NCI-H748 treated with DMSO at 0.1 percent for 48 hours (cell line): Measurements from ENCODE around the gene TSPAN4.

Experiments used
- DNase-seq: peaks from one replicate; lab custom pipeline; 2025; lab: John Stamatoyannopoulos, UW

TSPAN4 gene

DNA sequence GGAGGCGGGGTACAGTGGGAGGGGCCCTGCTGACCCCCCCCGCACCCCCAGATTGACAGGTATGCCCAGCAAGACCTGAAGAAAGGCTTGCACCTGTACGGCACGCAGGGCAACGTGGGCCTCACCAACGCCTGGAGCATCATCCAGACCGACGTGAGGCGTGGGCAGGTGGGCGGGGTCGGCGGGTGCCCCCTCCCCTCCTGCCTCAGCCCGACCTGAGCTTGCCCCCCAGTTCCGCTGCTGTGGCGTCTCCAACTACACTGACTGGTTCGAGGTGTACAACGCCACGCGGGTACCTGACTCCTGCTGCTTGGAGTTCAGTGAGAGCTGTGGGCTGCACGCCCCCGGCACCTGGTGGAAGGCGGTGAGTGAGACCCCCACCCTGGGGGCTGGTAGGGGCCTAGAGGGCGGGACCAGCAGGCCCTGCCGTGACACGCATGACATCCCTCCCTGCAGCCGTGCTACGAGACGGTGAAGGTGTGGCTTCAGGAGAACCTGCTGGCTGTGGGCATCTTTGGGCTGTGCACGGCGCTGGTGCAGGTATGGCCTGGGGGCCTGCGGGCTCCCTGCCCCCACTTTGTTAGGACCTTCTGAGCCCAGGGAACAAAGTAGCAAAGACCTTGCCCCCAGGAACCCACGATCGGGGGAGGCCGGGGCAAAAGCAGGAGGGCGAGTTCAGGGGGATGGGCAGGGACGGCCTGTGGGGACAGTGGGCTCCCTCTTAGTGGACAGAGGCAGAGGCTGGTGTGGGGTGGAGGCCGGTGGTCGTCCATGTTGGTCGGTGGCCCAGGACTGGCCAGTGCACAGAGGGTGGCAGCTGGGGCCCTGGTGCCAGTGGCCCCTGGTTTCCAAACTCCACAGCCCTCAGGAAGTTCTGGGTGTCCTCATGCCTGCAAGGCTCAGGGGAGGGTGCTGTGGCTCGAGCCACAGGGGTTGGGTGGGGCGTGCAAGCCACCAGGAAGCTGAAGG, 23.1 kb downstream of the TSPAN4 start:
- no peak for DNase-seq

DNA sequence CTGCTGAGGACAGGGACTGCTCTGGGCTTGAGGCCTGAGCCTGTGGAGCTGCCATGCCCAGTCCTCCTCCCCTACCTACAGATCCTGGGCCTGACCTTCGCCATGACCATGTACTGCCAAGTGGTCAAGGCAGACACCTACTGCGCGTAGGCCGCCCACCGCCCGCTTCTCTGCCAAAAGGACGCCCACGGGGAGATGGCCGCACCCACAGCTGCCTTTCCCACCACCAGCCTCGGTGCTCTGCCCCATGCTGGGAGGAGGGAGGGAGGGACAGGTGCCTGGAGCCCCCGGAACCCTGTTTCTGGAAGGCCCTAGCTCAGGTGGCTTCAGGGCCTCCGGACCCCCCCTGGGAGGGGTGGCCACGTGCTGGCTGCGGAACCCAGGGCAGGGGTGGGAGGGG, 23.8 kb downstream of the TSPAN4 start:
- no peak for DNase-seq

DNA sequence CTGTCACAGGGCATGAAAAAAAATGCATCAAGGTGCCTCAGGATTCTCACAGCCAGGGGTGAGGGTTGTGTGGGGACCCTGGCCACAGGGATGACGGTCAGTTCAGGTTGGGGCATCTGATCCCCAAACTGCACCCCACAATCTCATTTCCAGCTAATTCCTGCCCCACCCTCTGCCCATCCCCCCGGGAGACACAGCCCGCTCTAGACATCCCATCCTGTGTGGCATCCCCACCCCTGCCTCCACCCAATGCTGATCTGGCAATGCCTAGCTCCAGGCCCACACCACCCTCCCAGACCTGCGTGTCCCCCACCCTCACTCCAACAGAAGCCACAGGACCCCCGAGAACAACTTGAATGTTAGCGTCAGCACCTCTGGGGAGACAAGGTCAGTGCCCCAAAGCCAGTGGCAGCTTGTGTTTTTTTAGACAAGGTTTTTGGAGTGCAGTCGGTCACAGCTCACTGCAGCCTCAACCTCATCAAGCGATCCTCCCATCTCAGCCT, 25.3 kb downstream of the TSPAN4 start:
- no peak for DNase-seq

DNA sequence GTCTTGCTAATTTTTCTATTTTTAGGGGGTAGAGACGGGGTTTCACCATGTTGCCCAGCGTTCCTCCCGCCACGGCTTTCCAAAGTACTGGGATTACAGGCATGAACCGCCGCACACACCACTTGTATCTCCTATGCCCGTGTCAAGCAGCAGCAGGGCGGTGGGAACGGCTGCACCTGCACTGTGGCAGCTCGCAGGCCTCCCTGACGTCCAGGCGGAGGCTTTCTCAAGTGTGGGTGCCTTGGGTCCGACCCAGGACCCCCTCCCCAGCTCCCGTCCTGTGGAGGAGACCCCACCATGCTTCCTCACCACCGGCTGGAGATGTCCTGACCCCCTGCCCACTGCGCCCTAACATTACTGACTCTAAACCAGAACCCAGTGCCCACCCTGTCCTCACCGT, 25.7 kb downstream of the TSPAN4 start:
- no peak for DNase-seq

DNA sequence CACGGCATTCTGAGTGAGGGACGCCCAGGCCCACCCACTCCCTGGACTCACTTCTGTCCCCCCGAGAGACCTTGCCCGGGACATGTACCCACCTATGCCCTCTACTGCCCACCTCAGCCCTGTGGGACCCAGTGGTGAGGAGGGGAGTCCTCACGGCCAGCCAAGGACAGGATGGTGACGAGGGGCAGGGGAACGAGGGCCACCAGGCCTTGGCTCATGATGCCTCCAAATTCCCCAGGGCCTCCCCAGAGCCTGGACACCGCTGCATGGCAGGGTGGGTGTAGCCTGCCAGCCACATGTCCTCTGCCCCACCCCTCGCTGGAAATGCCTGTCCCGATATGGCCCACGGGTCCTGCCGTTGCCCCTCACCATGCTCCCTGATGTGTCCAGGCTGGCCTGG, 26.1 kb downstream of the TSPAN4 start:
- no peak for DNase-seq

DNA sequence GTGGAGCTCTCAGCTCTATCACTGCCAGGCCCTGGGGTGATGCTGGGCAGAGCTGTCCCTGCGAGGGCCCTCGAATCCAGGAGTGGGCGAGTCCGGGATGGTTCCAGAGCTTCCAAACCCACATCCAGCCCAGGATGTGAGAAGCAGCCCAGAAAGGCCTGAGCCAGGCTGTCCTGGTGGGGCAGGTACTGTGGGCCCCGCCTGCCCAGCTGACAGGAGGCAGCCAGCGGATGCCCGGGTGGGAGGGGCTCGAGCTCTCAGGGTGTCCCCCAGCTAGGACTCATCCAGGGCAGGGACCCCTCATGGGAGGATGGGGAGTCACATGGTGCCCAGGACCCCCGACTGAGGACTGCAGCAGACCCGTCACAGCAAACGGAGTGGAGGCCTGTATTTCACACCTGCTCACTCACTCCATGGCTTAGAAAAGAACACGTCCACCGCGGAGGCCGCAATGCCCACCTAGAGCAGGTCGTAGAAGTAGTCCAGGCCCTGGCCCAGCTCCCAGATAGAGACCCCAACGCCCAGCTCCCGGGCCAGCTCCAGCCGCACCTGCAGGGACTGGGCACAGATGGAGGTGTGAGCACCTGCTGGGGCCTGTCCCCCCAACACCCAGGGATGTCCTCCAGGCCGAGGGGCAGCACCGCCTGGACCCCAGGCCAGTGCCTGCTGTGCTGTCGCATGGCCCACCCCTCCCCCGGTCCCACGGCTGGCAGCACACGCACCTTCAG, 26.9 kb downstream of the TSPAN4 start:
- DNase-seq, result no peak

DNA sequence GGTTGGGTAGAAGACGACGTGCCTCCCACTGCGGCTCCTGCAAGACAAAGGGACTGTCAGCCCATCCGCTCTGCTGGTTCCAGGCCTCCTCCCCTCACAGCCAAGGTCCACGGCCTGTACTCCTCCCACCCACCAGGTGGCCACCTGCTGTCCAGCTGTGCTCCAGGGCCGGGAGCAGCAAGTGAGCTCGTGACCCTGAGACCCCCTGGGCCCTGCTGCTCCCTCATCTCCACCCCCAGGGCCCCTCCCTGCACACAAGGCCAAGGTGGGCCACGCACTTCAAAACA, 27.4 kb downstream of the TSPAN4 start:
- DNase-seq, result no peak

DNA sequence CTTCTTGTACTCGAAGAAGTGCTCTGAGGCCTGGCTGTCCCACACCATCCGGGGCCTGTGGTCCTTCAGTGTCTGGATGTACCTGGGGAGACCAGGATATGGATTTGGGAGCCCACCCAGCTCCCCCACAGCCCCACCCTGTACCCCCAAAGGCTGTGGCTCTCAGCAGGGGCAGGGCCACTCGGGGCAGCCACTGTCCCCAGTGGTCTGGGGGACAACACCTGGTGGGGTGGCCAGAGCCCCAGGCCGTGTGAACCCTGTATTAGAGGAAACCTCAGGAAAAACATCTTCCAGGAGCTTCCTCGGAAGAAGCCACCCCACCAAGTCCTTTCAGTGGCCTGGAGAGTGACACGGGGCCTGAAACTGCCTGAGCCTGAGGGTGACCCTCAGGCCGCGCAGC, 27.8 kb downstream of the TSPAN4 start:
- no peak for DNase-seq

DNA sequence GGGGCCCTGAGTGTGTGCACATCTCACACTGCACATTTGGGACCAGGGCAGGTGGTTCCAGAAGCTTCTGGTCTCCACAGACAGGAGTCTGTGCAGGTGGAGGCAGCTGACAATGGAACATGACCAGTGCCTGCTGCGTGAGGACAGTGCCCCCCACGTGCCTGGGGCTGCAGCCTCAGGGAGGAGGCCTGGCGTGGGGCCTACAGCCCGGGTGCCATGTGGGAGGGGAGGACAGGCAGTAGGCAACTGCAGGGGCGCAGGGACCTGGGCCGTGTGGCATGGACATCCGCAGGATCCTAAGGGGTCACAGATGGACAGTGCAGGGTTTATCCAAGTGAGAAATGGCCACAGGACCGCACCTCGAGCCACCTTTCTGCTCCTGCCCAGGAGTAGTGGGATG, 28.8 kb downstream of the TSPAN4 start:
- no peak for DNase-seq

DNA sequence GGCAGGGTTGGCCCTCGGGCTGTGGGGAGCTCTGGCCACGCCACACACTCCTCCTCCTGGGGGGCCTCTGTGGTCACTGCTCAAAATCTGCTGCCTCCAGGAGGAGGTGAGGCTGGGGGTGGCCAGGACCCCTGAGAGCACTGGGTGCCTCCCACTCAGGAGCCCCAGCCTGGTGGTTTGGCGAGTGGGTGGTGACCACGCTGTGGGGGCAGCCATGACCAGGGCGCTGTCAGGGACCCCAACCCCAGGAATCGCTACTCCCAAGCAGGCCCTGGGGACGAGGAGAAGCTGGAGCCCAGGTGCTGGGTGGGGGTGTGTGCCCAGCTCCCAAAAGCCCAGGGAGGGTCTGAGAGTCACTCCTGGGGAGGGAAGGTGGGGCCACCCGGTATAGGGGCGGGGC, 30.1 kb downstream of the TSPAN4 start:
- DNase-seq, result no peak

DNA sequence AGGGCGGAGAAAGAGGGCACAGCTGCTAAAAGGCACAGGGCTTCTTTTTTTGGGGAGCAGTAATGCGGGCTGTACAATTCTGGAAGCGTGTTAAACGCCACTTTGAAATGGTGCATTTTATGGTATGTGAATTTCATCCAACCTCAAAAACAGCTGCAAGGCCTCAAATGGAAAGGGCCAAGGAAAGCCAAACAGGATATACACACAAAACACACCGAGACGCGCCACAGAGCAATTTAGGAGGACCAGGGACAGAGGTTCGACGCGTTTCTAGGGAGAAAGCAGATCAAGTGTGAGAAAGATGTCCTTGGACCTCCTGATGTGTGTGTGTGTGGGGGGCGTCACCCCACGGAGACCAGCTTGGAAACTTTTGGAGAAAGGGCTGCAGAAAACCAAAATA, 31.1 kb downstream of the TSPAN4 start:
- DNase-seq, result no peak

DNA sequence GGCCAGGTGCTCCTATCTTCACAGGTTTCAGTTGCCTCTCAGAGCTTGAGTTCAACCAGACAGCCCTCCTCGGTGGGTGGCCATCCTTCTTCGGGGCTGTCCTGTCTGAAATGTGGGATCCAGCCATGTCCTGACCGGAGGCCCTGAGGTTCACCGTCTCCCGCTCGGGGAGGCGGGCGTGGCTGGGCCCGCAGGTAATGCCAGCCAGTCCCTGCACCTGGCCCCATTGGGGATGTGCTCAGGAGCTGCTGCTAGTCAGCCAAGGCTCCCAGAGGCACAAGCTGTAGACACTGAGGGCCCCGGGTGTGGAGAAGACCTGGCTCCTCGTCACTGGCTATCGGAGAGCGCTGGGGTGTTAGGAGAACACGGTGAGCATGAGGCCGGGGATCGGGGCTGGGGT, 32.6 kb downstream of the TSPAN4 start:
- no peak for DNase-seq

DNA sequence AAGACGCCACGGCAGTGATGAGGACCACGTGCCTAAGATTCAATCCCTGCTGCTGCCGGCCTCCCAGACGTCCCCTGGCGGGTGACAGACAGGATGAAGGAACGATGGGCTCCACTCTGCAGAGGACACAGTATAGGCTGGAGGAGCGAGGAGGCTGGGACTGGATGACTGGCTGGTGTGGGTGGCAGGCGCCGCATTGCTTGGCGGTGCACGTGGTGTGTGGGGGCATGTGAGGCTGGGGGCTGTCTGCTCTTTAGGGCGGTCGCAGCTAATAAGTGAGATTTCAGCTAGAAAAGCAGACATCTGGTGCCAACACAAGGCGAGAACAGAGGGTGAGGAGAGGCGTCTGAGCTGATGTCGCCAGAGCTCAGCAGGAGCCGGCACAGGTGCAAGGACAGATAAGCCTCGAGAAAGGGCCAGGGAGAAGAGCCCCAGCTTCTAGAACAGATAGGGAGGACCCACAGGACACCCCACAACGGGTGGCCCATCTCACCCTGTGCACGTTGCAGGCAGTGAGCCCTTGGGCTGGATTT, 33.2 kb downstream of the TSPAN4 start:
- DNase-seq, result no peak

DNA sequence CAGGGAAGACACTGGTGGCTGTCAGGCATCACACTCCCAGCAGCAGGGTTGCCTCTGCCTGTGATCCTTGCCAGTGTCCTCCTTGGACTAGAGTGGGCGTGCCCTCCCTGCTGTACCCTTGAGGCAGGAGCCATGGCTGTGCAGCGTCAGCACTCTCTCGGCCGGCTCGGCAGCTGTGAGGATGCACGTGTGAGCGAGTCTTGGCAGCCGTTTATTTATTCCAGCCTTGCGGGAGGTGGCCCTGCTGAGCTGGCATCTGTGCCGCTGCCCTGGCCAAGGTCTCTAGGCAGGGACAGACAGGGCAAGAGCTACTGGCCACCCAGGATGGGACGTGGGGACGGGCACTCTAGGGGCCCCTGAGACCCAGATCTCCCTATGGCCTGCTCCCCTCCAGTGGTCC, 33.9 kb downstream of the TSPAN4 start:
- DNase-seq, result no peak

DNA sequence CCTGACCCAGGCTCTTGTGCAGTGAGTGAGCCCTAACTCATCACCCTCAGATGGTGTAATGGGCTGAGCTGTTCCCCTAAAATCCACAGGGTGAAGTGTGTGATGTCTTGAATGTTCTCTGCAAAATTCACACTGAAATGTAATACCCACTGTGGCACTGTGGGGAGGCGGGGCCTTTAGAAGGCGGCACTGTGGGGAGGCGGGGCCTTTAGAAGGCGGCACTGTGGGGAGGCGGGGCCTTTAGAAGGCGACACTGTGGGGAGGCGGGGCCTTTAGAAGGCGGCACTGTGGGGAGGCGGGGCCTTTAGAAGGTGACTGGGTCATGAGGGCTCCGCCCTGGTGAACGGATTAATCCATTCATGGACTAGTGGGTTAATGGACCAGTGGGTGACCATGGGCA, 34.9 kb downstream of the TSPAN4 start:
- no peak for DNase-seq

DNA sequence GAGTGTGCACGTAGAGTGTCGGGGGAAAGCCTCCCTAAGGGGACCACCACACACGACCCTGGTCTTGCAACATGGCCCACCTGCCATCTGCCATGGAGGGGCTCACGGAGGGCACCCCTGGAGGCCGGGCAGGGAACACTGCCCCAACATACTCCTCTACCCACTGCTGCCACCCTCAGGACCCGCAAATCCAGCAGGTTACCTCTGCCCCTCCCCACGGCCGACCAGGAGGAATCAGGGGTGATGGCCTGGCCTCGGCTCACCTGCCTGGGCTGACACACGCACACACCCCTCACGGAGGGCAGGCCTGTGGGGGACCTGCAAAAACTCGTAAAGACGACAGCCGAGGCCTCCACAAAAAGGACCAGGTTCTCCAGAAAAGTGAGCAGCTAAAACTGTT, 37.8 kb downstream of the TSPAN4 start:
- no peak for DNase-seq

DNA sequence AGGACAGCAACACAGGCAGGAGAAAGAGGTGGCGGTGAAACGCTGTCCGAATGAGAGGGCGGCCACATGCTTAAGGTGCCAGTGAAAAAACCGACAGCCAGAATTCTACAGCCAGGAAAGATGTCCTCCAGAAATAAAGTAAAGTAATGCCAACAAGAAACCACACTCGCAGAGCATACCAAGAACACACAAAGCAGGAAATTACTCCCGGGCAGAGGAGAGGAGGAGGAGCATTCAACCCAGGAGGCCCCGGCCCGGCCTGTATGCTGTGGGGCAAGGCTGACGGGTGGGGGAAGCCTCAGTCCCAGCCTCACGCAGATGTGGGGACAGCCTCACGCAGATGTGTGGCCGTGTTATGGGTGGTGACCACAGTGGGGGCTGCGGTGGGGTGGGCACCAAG, 39.9 kb downstream of the TSPAN4 start:
- DNase-seq, result no peak

DNA sequence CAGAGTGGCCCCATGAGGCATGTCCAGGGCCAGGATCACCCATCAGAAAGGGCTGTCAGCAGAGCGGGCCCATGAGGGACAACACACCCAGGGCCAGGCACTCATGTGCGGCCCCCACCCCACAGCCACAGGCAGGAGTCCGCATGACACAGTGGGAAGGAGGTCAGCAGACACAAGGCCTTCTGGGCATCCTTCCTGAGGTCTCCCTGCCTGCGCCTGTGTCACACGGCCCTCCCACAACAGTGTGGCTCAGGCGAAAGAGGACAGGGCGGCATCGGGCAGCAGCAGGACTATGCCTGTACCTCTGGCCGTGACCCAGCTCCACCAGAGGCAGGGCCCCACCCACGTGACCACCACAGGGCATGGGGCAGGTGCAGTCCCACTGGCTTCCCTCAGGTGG, 40.9 kb downstream of the TSPAN4 start:
- DNase-seq, result no peak

DNA sequence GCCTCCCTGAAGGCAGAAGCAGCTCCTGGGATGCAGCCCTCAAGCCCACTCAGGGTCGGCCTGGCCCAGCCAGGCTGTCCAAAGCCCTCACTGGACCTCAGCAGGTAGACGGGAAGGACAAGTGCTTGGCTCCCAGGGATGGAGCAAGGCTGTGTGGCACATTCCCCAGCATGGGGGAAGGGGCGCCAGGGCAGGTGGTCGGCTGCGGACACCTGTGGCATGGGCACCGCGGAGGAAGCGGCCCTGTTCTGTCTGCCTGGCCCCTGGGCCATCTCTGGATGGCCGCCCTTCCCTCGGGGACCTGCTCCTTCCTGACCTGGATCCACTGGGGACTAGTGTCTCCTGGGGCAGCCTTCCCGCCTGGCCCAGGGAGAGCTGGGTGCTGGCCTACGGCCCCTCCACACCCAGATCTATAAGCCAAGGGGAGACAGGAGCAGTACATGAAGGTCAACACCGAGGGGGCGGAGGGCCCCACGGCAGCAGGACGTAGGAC, 42.0 kb downstream of the TSPAN4 start:
- no peak for DNase-seq

DNA sequence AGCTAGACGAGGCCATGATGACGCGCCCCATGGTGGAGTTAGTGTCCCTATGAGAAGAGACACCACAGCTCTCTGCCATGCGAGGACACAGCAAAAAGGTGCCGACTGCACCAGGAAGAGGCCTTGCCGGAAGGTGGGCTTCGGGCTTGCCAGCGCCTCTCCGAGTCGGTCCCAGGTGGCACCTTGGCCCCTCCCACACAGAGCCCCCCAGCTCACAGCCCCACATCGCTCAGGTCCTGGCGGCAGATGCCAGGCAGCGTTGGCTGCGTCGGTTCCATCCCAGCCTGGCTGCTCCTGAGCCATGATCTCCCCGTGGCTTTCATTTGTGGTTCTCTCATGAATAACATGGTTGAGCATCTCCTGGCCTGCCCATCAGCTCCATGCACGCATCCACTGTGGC, 43.9 kb downstream of the TSPAN4 start:
- no peak for DNase-seq

DNA sequence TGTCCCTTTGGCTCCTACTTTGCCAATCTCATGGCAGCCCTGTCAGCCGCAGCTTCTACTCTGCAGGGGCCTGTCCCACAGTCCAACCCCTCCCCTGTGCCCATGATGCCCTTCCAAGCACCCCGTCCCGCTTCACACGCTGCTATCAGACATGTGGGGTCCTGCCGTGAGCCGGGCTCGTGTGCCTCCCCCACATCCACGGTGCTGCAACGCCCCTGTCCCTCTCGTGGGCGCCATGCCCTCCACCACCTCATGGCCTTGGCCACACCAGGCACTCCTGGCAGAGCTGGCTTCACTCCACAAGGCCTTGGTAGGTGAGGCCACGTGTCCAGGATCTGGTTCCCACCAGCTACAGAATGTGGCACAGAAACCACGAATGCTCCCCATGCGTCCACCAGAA, 44.9 kb downstream of the TSPAN4 start:
- DNase-seq, result no peak

DNA sequence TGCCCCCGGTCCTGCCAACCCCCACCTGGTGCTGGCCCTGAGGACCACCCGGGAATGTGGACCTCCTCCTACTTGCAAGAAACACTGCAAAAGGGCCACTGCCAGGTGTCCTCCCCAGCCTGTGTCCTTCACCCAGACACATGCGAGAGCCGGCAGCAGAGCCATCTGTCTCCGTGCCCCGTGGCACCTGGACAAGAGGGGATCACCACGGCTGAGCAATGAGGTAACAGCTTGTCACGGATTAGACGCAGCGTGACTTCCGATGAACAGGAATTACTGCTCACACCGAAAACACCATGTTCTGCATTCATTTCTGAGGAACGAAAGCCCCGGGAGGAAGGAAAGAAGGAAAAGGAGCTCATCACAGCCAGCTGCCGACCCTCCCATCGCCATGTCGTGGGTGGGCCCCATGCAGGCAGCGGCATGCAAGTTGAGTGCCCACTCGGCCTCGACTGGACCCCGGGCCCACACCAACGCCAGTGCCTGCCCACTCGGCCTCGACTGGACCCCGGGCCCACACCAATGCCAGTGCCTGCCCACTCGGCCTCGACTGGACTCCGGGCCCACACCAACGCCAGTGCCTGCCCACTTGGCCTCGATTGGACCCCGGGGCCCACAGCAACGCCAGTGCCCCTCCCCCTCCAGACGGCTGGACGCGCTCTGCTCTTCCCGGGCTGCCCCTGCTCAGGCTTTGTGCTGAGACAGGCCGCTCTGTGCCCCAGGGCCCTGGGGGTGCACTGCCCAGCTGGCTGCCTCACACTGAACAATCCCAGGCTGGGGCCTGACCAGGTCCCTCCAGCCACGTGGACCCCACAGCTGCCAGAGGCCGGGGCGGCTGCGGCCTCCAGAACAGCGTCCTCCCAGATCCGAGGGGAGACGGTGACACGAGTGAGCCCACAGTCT, 45.9 kb downstream of the TSPAN4 start:
- no peak for DNase-seq
